HTR-8/SVneo (cell line): Measurements from ENCODE around the gene LRIF1.

Experiments used
- DNase-seq: peaks from one replicate; pipeline ENCODE4 v3.0.0; 2011; ENCODE audit warnings: low spot score, mixed read lengths; ENCODE audit not compliant: insufficient read length
- FAIRE-seq: peaks from 2 replicates; lab custom pipeline; 2011; peaks lifted over from hg19 to GRCh38; lab: Jason Lieb, UNC

Gene LRIF1

DNA sequence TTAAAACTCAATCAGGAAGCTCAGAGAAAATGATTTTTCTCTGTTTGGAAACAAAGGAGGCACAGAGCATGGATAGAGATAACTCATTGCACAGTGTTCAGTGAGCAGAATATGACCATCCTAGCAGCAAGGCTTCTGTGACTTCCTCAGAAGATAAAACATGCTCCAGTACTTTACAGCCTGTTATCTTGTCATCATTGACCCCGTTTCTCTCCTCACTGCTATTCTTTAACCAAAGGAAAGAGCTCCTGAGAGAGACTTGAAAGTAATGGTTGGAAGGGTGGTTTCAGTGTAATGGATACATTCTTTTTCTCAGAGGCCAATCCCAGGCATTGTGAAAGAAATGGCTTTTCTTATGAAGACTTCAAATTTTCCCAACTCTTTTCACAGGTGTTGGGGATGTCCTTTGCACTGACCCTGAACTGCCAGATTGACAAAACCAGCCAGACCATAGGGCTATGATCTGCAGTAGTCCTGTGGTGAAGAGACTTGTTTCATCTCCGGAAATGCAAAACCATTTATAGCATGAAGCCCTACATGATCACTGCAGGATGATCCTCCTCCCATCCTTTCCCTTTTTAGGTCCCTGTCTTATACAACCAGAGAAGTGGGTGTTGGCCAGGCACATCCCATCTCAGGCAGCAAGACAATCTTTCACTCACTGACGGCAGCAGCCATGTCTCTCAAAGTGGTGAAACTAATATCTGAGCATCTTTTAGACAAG, 64.8 kb downstream of the LRIF1 start:
- DNase-seq (no peak), FAIRE-seq (no peak)

DNA sequence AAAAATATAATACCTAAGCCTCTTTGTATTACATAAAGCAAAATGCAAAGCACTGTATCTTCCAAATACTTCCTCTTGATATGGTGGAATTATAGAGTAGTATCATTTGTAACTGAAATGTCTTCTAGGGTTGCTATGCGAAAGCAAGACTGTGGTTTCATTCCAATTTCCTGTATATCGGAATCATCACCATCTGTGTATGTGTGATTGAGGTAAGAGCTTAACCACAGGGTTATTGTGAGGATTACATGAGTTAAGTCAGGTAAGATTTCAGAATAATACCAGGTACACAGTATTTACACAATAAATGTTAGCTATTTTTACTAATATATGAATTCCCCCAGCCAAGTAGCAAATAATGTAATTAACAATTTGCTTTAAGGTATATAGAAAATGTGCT, 66.0 kb downstream of the LRIF1 start:
- no peak for FAIRE-seq
- no peak for DNase-seq
